Heart left ventricle (tissue), 16 donors: Measurements from ENCODE around the gene RCAN3. TPM values are rescaled to one million over a fixed set of nuclear protein-coding genes. Genes with fewer than 3 reads are reported as not detected.

Experiments
- ATAC-seq, 4 donors: fragments of 200-7000 bp; cut with Tn5 transposase; one replicate each; pipeline ENCODE4 v1.9.1; 2020 to 2022; ENCODE audit warnings: moderate library complexity in 4 of 4, mild to moderate bottlenecking in 3 of 4, moderate number of reproducible peaks in 1 of 4
- DNase-seq, 5 donors: peaks; one replicate each; pipeline ENCODE4 v3.0.0-alpha.2; 2020
- H3K27ac ChIP-seq, 12 donors: fragments of 200-600 bp; sonication (generic) in 4 of 12; one replicate each; pipeline versions ENCODE4 v1.5.0 to v1.8.0; 2016 to 2022; ENCODE audit warnings: mild to moderate bottlenecking in 2 of 12
- H3K27me3 ChIP-seq, 9 donors: fragments of 200-600 bp; sonication (generic) in 2 of 9; one replicate each; pipeline versions ENCODE4 v1.5.1 to v1.8.0; 2016 to 2022; ENCODE audit warnings: mild to moderate bottlenecking in 3 of 9
- H3K36me3 ChIP-seq, 9 donors: fragments of 200-600 bp; sonication (generic) in 2 of 9; one replicate each; pipeline versions ENCODE4 v1.5.0 to v1.8.0; 2018 to 2022; ENCODE audit warnings: mild to moderate bottlenecking in 2 of 9
- H3K4me1 ChIP-seq, 12 donors: fragments of 200-600 bp; sonication (generic) in 4 of 12; one replicate each; pipeline versions ENCODE4 v1.5.0 to v1.8.0; 2016 to 2022; ENCODE audit warnings: mild to moderate bottlenecking in 3 of 12
- H3K4me3 ChIP-seq, 12 donors: fragments of 200-600 bp; sonication (generic) in 4 of 12; one replicate each; pipeline versions ENCODE4 v1.5.0 to v1.8.0; 2017 to 2022; ENCODE audit warnings: mild to moderate bottlenecking in 9 of 12, moderate library complexity in 4 of 12
- H3K9me3 ChIP-seq, 12 donors: fragments of 200-600 bp; sonication (generic) in 4 of 12; one replicate each; pipeline versions ENCODE4 v1.5.0 to v1.8.0; 2016 to 2022; ENCODE audit warnings: mild to moderate bottlenecking in 1 of 12
- POLR2A ChIP-seq, 2 donors: fragments of 450-650 bp; IDR thresholded peaks; one replicate each; pipeline ENCODE4 v1.6.1; 2017; ENCODE audit warnings: antibody characterized with exemption in 2 of 2, mild to moderate bottlenecking in 2 of 2, moderate library complexity in 2 of 2
- WGBS, 4 donors: extraction: QIAGEN DNeasy Blood & Tissue Kit in 2 of 4; methylation state at CpG; one replicate each; pipeline versions ENCODE4 v1.1.5 to v1.1.7; 2013 to 2018; 5-methylcytosine and 5-hydroxymethylcytosine counted together
- intact Hi-C, 10 donors: fragments of 100-400 bp; cut with DNase I; formaldehyde crosslinking; loops; one replicate each; pipeline versions ENCODE4 v1.11.1 to v1.14.2; 2022
- polyA plus RNA-seq, 2 donors: library from polyadenylated mRNA; stranded (reverse); fragments of 200-250 nt; gene quantifications; one replicate each; pipeline ENCODE4 v1.2.3, GENCODE V29; 2013
- total RNA-seq, 9 donors: library from RNA; depleted of rRNA in 2 of 9; stranded (reverse); fragments of >200 nt in 2 of 9; fragmentation: NEBNext Ultra II Directional in 3 of 9; extraction: Animal tissue kit (Norgen Biotek cat#: 25700) in 3 of 9; gene quantifications; one replicate each; pipeline versions ENCODE4 v1.1.0 to v1.2.4, GENCODE V29; 2016 to 2023
- TF ChIP-seq, protein P1 (sequence below), 12 donors: fragments of 200-600 bp; sonication (generic) in 4 of 12; IDR thresholded peaks; one replicate each; pipeline versions ENCODE4 v1.5.0 to v1.8.0; 2018 to 2022; ENCODE audit warnings: antibody characterized with exemption in 12 of 12, mild to moderate bottlenecking in 5 of 12
- donor health status: ischemic (EF 13 %, LVEDD 7.1; RV severe dilation, severe dysfunction).
- donor health status: healthy with polysubstance abuse.
- donor health status: DM: no; HTN: yes; CAD: no.
- donor health status: DM: no; HTN: no; CAD: no.
- donor health status: ischemic (EF 25% LVEDD 6.9; RV normal size, moderate dysfunction).
- donor health status: ischemic (EF 25% LVEDD 5.7; RV mildly dilated, moderate dysfunction).
- donor health status: healthy.
- donor health status: DM: yes; HTN: yes; CAD: no.
- donor health status: ischemic (EF 35%, LVEDD 5.7; RV mildly dilated, moderate dysfunction).
- donor health status: nonischemic (EF 11% LVEDD 7.7; RV severe dilation, severe dysfunction).
- donor health status: DM: yes; HTN: yes; CAD: no.
- donor health status: PGD.
- donor health status: ischemic (EF 29% LVEDD 5.4; RV normal size, mild dysfunction).
- donor health status: nonischemic (EF 23%, LVEDD 6.1; RV moderate dilation, normal function).

Gene RCAN3
- total and polyA plus RNA-seq, 11 donors: 2.1 to 9.7 (median 5.9) TPM

DNA sequence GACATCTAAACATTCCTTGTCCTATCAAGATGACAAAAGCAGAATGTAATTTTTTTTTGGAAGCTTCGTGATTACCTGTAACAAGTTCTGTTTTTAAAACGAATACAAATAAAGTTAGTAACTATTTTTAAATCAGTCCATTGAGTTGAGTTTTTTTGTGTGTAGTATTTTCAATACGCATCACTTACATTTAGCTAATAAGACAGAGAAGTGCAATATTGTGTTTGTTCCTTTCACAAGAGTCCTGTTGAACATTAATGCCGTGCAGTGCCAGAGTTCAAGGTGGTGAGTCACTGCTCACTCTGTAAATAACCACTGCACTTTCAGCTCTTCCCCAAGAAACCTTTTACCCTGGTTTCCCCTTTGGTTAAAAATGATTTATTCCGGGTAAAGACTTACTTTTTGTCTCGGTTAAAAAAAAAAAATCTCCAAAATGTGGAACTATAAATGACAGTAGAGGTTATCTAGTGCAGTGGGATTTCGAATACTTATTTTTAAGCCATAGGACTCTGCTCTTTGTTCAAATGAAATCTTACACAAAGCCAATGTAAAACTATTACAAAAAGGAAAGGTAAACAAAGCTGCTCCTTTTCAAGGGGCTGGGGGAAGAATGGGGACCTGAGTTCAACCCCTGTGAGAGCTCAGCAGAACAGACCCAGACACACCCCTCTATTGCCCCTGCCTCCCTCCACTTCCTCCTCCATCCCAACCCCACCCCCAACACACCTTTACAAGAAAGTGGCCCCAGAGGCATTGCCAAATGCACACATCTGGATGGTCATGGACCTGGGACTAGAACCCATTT is 38.5 kb downstream of the RCAN3 start:
- Histone ChIP-seq H3K4me1 (peaks cover 0 to 5% (median 0%) of the 10 kb centered on the region in 12 donors), H3K9me3 (no peaks in the 10 kb centered on the region), H3K27ac (no peak overlapping the region), H3K36me3 (peaks cover 0 to 12% (median 0%) of the 10 kb centered on the region in 9 donors), H3K4me3 (no peak overlapping the region), H3K27me3 (no peaks in the 10 kb centered on the region)
- no peak for DNase-seq
- TF ChIP-seq POLR2A (IDR thresholded peaks at IDR 0.05): no peak
- TF ChIP-seq, protein P1, sequence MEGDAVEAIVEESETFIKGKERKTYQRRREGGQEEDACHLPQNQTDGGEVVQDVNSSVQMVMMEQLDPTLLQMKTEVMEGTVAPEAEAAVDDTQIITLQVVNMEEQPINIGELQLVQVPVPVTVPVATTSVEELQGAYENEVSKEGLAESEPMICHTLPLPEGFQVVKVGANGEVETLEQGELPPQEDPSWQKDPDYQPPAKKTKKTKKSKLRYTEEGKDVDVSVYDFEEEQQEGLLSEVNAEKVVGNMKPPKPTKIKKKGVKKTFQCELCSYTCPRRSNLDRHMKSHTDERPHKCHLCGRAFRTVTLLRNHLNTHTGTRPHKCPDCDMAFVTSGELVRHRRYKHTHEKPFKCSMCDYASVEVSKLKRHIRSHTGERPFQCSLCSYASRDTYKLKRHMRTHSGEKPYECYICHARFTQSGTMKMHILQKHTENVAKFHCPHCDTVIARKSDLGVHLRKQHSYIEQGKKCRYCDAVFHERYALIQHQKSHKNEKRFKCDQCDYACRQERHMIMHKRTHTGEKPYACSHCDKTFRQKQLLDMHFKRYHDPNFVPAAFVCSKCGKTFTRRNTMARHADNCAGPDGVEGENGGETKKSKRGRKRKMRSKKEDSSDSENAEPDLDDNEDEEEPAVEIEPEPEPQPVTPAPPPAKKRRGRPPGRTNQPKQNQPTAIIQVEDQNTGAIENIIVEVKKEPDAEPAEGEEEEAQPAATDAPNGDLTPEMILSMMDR (IDR thresholded peaks at IDR 0.05): no peak
- ATAC-seq: no peak
- 61 to 81% (median 63%) methylated on average over 7 of the region's 7 CpGs for WGBS, 4 donors
- intact Hi-C loops: loop anchor here in 8 of 10 donors (5.0 to 10.0 kb wide), 4 partner anchors 91 to 296 kb away; no protein-coding TSS in a partner anchor

DNA sequence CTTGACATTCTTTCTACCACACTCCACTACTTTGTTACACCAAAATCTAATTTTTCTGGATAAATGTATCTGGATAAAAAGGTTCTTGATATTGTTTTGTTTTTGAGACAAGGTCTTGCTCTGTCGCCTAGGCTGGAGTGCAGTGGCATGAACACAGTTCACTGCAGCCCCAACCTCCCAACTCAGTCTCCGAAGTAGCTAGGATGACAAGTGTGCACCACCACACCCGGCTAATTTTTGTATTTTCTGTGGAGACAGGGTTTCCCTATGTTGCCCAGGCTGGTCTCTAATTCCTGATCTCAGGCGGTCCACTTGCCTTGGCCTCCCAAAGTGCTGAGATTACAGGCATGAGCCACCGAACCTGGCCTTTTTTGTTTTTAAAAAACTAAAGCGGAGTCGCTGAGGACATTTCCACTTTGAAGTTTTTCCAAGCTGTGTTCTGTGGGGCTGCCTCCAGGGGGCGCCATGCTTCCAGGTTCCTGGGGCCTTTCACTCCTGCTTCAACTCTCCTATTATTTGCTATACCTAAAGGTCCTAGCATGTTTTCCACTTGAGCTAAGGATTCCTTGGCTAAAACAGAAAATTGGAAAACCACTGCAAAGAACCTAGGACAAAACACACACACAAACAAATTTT is 39.2 kb downstream of the RCAN3 start:
- Histone ChIP-seq H3K4me1 (no peaks in the 10 kb centered on the region), H3K27ac (no peak overlapping the region), H3K4me3 (no peak overlapping the region), H3K27me3 (no peaks in the 10 kb centered on the region), H3K36me3 (peaks cover 0 to 7% (median 0%) of the 10 kb centered on the region in 9 donors), H3K9me3 (no peaks in the 10 kb centered on the region)
- 60 to 69% (median 62%) methylated on average over 8 of the region's 8 CpGs for WGBS, 4 donors
- ATAC-seq (peak in 2 of 4 donors; percentile 30 to 38), DNase-seq (no peak)
- no peak for TF ChIP-seq POLR2A (IDR thresholded peaks at IDR 0.05)
- TF ChIP-seq, protein P1 (IDR thresholded peaks at IDR 0.05): peak; percentile 48 to 70 (median 58)
- intact Hi-C loops: loop anchor here in 9 of 10 donors (2.0 to 10.0 kb wide), 5 partner anchors 90 to 295 kb away; no protein-coding TSS in a partner anchor

DNA sequence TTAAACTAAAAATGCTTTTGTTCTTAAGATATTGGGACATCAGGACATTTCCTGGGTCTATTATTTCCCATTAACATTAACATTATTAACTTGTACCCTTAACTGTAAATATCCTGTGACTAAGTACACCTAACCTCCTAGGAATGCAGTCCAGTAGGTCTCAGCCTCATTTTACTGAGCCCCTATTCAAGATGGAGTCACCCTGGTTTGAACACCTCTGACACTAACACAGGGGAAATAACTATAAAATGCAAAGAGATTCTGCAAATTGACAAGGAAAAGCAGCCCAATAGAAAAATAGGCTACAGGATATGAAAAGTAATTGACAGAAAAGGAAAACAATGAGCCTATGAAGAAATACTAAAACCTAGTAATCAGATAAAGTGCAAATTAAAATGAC is 41.6 kb downstream of the RCAN3 start:
- Histone ChIP-seq H3K27ac (no peak overlapping the region), H3K4me1 (no peaks in the 10 kb centered on the region), H3K4me3 (no peak overlapping the region), H3K9me3 (no peaks in the 10 kb centered on the region), H3K27me3 (peaks cover 0 to 4% (median 0%) of the 10 kb centered on the region in 9 donors), H3K36me3 (peaks cover 0 to 4% (median 0%) of the 10 kb centered on the region in 9 donors)
- intact Hi-C loops: loop anchor here in 8 of 10 donors (5.0 to 10.0 kb wide), 4 partner anchors 88 to 293 kb away; no protein-coding TSS in a partner anchor
- no peak for DNase-seq
- ATAC-seq: no peak
- no peak for TF ChIP-seq POLR2A (IDR thresholded peaks at IDR 0.05)
- TF ChIP-seq, protein P1 (IDR thresholded peaks at IDR 0.05): no peak

DNA sequence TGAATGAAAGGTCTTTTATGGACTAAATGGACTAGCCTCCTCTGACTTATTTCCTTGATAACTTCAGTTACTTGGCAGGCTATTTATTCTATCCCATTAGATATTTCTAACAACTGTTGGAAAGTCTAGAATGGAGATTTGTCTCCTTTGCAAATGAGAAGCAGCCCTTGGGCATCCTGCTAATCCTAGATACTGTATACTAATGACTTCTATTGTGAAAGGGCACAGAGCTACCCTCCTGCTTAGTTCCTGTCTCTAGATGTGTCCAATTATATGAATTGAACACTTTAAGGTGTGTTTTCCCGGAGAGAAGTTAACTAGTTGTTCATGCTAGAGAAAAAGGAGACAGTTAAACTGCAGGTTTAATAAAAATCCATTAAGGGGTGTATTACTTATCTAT is 43.0 kb downstream of the RCAN3 start:
- H3K27me3 ChIP-seq: peaks cover 0 to 9% (median 0%) of the 10 kb centered on the region in 9 donors
- H3K36me3 ChIP-seq: no peaks in the 10 kb centered on the region
- no peak overlapping the region for H3K27ac ChIP-seq
- ATAC-seq (no peak), DNase-seq (no peak)
- no peak for TF ChIP-seq POLR2A (IDR thresholded peaks at IDR 0.05)
- TF ChIP-seq, protein P1 (IDR thresholded peaks at IDR 0.05): no peak
- H3K4me1 ChIP-seq: no peaks in the 10 kb centered on the region
- no peaks in the 10 kb centered on the region for H3K9me3 ChIP-seq
- H3K4me3 ChIP-seq: no peak overlapping the region
- 67 to 75% (median 72%) methylated on average over 1 of the region's 1 CpG for WGBS, 4 donors
- intact Hi-C loops: loop anchor here in 3 of 10 donors (5.0 to 10.0 kb wide), 2 partner anchors 87 to 289 kb away; no protein-coding TSS in a partner anchor
